Epithelial cell of proximal tubule (primary cell): ENCODE data around the gene MRPL27. TPM values are rescaled to one million over a fixed set of nuclear protein-coding genes. Genes with fewer than 3 reads are reported as not detected.

ENCODE experiments used
- DNase-seq: peaks from one replicate; pipeline ENCODE4 v3.0.0-alpha.2; 2011; ENCODE audit warnings: low read depth
- H3K4me3 ChIP-seq: 2 replicates; pipeline ENCODE4 v1.5.1; 2011; ENCODE audit warnings: low read depth, mild to moderate bottlenecking, low read length
- total RNA-seq: library from RNA; depleted of rRNA; stranded (reverse); fragments of >200 nt; gene quantifications from 2 replicates; pipeline ENCODE4 v1.2.3, GENCODE V29; 2015
- TF ChIP-seq, protein P1 (sequence below): conservative IDR thresholded peaks from 2 replicates; pipeline ENCODE4 v1.5.1; 2012; ENCODE audit warnings: low read depth, mild to moderate bottlenecking, low read length

The MRPL27 gene
- total RNA-seq, 1 donor from 2014 or later = 100 TPM

DNA sequence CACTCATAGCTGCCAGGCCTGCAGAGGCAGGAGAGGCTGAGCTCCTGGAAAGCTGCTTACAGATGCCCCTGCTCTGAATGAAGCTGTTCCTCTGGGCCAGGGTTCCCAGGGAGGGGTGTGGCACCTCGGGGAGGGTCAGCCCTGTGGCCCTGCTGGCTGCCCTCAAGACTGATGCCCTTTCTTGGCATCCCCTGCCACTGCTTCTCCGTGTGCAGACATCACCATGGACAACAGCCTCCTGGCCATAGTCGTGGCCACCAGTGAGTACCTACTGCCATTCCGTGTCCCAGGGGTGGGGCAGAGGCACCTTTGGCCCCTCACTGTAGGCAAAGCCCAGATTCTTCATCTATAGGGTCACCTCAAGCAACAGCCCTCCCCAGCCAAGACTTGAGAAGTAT is 8.9 kb downstream of the MRPL27 start:
- DNase-seq = no peak
- no peak overlapping the region for H3K4me3 ChIP-seq
- TF ChIP-seq, protein P1, sequence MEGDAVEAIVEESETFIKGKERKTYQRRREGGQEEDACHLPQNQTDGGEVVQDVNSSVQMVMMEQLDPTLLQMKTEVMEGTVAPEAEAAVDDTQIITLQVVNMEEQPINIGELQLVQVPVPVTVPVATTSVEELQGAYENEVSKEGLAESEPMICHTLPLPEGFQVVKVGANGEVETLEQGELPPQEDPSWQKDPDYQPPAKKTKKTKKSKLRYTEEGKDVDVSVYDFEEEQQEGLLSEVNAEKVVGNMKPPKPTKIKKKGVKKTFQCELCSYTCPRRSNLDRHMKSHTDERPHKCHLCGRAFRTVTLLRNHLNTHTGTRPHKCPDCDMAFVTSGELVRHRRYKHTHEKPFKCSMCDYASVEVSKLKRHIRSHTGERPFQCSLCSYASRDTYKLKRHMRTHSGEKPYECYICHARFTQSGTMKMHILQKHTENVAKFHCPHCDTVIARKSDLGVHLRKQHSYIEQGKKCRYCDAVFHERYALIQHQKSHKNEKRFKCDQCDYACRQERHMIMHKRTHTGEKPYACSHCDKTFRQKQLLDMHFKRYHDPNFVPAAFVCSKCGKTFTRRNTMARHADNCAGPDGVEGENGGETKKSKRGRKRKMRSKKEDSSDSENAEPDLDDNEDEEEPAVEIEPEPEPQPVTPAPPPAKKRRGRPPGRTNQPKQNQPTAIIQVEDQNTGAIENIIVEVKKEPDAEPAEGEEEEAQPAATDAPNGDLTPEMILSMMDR = no peak

- no peak overlapping the region for H3K4me3 ChIP-seq
- DNase-seq = no peak
- TF ChIP-seq, protein P1 = no peak
Observed at GRCh38 chr17:50363217-50364060, 9.5 kb downstream of the MRPL27 start.

DNA sequence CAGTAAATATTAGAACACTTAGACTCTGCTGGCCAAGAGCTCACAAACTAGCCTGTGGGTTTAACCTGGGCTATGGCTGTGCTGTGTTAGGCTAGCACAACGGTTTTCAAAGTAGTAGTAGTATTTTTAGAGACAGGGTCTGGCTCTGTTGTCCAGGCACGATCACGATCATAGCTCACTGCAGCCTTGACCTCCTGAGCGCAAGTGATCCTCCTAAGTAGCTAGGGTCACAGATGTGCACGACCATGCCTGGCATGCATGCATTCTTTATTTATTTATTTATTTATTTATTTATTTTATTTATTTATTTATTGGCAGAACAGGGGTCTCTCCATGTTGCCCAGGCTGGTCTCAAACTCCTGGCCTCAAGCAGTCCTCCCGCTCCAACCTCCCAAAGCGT is 10.3 kb downstream of the MRPL27 start:
- no peak for DNase-seq
- H3K4me3 ChIP-seq = no peak overlapping the region
- TF ChIP-seq, protein P1 = no peak

DNA sequence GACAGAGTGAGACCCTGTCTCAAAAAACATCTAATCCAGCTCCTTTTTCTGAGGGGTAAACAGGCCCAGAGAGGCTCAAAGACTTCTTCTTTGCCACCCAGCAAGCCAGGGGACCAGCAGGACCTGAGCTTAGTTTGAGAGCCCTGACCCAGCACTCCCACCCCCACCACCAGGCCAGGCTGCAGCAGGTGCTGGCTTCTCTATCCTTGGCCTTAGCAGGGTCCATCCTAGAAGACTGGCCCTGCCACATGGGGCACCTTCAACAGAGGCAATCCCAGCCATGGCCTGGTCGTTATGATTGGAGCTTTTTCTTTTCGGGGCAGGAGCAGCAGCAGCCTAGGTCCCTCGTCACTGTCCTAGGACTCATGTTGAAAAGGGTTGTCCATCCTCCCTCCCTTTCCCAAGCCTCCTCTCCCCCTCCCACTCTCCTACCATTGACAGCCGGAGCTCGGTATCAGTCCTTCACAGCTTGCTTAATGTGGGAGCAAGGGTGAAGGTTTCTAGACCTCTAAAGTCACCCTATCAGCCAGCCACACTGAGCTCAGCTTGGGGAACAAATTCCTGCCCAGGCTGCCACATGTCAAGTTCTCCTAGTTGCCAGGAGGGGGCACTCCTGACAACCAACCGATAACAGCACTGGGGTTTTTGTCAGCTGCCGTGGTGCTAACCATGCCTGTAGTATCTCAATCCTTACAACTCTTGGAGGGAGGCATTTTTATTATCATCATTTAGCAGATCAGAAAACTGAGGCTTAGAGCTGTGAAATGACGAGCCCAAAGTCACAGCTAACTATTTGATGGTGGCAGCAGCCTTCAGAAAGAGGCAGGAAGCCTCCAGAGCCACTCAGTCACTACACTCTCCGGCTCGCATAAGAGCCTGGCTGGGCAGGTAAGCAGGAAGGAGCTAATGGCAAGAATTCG is 11.2 kb downstream of the MRPL27 start:
- TF ChIP-seq, protein P1 = peak; percentile 82
- H3K4me3 ChIP-seq = no peak overlapping the region
- DNase-seq = peak; percentile 25

DNA sequence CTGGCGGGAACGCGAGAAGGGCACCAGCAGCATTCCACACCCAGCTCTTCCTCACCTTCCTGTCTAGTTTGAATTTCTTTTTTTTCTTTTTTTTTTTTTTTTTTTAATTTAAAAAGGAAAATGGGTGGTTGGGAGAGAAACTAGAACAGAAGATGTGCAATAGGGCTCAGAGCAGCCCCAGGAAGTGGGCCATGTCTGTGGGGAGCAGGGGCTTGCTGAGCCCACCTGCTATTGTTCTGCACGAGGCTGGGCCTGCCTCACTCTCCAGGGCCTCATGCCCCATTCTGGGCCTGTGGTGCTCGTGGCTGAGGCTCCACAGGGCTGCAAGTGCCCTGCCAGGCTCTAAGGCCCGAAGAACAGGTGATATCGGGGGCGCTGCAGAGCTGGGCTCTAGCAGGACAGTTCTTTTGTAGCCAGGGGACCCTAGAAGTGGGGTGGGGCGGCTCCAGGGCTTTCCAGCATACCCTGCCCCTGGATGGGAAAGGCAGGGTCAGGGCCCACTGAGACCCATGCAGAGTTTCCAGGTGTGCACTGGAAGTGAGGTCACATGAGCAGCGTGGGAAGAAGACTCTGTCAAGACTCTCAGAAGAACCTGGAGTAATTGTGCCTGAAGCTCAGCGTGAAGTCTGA is 12.4 kb downstream of the MRPL27 start:
- TF ChIP-seq, protein P1 = no peak
- H3K4me3 ChIP-seq = no peak overlapping the region
- DNase-seq = no peak

DNA sequence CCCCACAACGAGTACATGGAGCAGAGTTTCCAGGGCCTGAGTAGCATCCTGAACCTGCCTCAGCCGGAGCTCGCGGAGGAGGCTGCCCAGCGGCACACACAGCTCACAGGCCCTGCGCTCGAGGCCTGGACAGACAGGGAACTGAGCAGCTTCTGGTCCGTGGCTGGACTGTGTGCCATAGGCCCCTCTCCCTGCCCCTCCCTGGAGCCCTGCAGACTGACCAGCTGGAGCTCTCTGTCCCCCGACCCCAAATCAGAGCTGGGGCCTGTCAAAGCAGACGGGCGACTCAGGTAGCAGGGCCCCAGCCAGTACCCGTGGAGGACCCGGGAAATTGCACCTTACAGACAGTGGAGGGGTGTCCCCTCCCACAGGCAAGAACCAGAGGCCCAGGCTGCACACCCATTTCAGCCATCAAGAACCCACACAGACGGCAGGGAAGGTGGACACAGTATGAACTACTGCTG is 13.0 kb downstream of the MRPL27 start:
- TF ChIP-seq, protein P1 = no peak
- DNase-seq = no peak
- no peak overlapping the region for H3K4me3 ChIP-seq
